T47D (cell line): ENCODE results near the gene SRD5A2.
A peak's percentile ranks its signal among the peaks of the same experiment; 100 is the strongest.
"Not testable (repeated sequence)": the region's sequence is repeated elsewhere in the genome, so short reads cannot be mapped to it uniquely, and the experiment has no call there.

ENCODE experiments used
- DNase-seq, 2 experiments: peaks; one replicate each; pipeline versions ENCODE4 v3.0.0 to v3.0.0-alpha.2; 2011 to 2012; ENCODE audit warnings: low read depth in 1 of 2, low spot score in 1 of 2
- JUND ChIP-seq: IDR thresholded peaks from 2 replicates; pipeline ENCODE4 v1.6.1; 2012; ENCODE audit warnings: low read depth
- in situ Hi-C: cut with HindIII; loops from 2 replicates; pipeline ENCODE4 v1.10.0; 2016; ENCODE audit warnings: low sequenced_read_pairs, low pct_unique_long_range_greater_than_20kb

The SRD5A2 gene

GRCh38 chr2:31526946-31527732 lies 53.6 kb downstream of the SRD5A2 start:
- TF ChIP-seq JUND, result no peak
- in situ Hi-C loops, result no loop called here
- DNase-seq, result no peak

GRCh38 chr2:31525876-31526275 lies 54.9 kb downstream of the SRD5A2 start:
- TF ChIP-seq JUND, result no peak
- no peak for DNase-seq
- in situ Hi-C loops, result no loop called here

GRCh38 chr2:31524592-31524991 lies 56.1 kb downstream of the SRD5A2 start:
- in situ Hi-C loops, result no loop called here
- TF ChIP-seq JUND, result no peak
- DNase-seq, result peak in 1 of 2 experiments; percentile 47

GRCh38 chr2:31523871-31524492 lies 56.8 kb downstream of the SRD5A2 start:
- DNase-seq, result peak in 1 of 2 experiments; percentile 71
- TF ChIP-seq JUND, result no peak
- in situ Hi-C loops, result no loop called here

- DNase-seq, result no peak
- TF ChIP-seq JUND, result no peak
- in situ Hi-C loops, result no loop called here
These were observed 58.0 kb downstream of the SRD5A2 start for GRCh38 chr2:31522786-31523185.

- in situ Hi-C loops, result no loop called here
- TF ChIP-seq JUND, result no peak
- DNase-seq, result no peak
These were observed 63.1 kb downstream of the SRD5A2 start for GRCh38 chr2:31517442-31518203.

GRCh38 chr2:31515586-31515985 lies 65.2 kb downstream of the SRD5A2 start:
- peak in 1 of 2 experiments; percentile 10 for DNase-seq
- no peak for TF ChIP-seq JUND
- in situ Hi-C loops, result no loop called here

- no peak for TF ChIP-seq JUND
- in situ Hi-C loops, result no loop called here
- DNase-seq, result no peak
These were observed 67.2 kb downstream of the SRD5A2 start for GRCh38 chr2:31513553-31513952.

GRCh38 chr2:31511376-31511775 lies 69.4 kb downstream of the SRD5A2 start:
- DNase-seq, result peak in 1 of 2 experiments; percentile 20
- in situ Hi-C loops, result no loop called here
- TF ChIP-seq JUND, result no peak

- TF ChIP-seq JUND, result no peak
- in situ Hi-C loops, result no loop called here
- no peak for DNase-seq
These were observed 75.6 kb downstream of the SRD5A2 start for GRCh38 chr2:31505111-31505510.

- DNase-seq, result no peak
- in situ Hi-C loops, result no loop called here
- TF ChIP-seq JUND, result no peak
These were observed 76.4 kb downstream of the SRD5A2 start for GRCh38 chr2:31504311-31504710.

GRCh38 chr2:31496451-31496874 lies 84.3 kb downstream of the SRD5A2 start:
- DNase-seq, in situ Hi-C loops: not testable (repeated sequence)

GRCh38 chr2:31489339-31489738 lies 91.4 kb downstream of the SRD5A2 start:
- in situ Hi-C loops, result not testable (repeated sequence)

More at GRCh38 chr2:31489339-31489738, 91.4 kb downstream of the SRD5A2 start:
- DNase-seq, result peak in 1 of 2 experiments; percentile 84
